ENCODE measurements around the gene CENPM.

The CENPM gene

DNA sequence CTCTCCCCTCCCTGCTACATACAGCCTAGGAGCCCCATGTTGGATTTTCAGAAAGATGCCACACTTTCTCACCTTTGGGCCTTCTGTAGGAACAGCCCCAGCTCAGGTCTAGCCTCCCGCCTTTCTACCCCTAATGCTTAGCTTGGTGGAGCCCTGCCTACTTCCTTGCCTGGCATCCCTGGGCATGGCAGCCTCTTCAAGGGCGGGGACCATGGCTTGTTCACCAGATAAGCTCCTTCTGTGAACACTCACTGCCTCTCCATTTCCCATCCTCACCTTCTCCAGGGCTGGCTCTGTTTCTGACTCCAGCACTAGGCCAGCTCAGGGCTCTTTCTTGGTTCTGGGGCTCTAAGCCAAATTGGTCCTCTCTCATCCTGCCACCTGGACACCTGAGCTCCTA, 23.6 kb upstream of the CENPM start:
- Histone ChIP-seq H2AFZ (ENCODE audit: low read length) (no peak overlapping the region), H3K9ac (ENCODE audit: low read length) (no peak overlapping the region), H3K79me2 (ENCODE audit: insufficient read depth, low read length) (no peaks in the 10 kb centered on the region), H3K9me2 (ENCODE audit: low read depth, low read length) (no peaks in the 10 kb centered on the region), H4K20me1 (ENCODE audit: insufficient read depth, low read length) (no peaks in the 10 kb centered on the region), H3K4me2 (ENCODE audit: low read length) (no peak overlapping the region), H3K9me3 (ENCODE audit: low read length) (no peaks in the 10 kb centered on the region), H3K27ac (ENCODE audit: low read depth, low read length, poor library complexity, severe bottlenecking) (no peak overlapping the region), H3K4me1 (ENCODE audit: insufficient read depth, low read length, severe bottlenecking) (no peaks in the 10 kb centered on the region), H3K36me3 (ENCODE audit: insufficient read depth, low read length) (no peaks in the 10 kb centered on the region), H3K27me3 (ENCODE audit: insufficient read depth, low read length) (peaks cover 20% of the 10 kb centered on the region), H3K4me3 (ENCODE audit: low read depth, low read length, poor library complexity, severe bottlenecking) (no peak overlapping the region), H3F3A (ENCODE audit: insufficient read depth, low read length) (no peaks in the 10 kb centered on the region)
- TF ChIP-seq EZH2 (IDR thresholded peaks at IDR 0.05; ENCODE audit: borderline replicate concordance, low read length): no peak
- TF ChIP-seq CTCF (IDR thresholded peaks at IDR 0.05; ENCODE audit: low read length): no peak

DNA sequence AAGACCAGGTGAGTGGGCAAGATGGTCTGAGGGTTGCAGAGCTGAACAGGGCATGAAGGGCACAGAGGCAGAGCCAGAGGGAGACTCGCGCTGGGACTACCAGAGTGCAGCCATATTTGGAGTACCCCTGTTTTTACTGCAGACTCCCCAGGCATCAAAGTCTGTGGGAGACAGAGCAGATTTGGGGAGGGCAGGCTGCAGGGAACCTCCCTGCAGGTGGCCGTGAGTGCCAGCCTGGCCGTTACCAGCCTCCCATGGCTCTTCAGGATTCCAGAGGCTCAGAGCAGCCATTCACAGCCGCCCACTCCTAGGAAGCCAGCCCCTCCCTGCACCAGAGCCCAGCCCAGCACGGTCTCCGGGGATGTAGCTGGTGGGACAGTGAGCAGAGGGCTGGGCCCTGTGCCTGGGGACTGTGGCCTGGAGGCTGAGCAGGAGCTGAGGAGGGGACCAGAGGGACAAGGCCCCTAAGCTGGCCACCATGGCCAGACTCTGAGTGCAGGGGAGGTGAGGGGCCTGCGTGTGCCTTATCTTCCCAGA, 22.2 kb upstream of the CENPM start, which contains the start of gene SEPTIN3:
TSS of gene SEPTIN3 (plus strand) at position 334 of the 537 bp plus-strand sequence. CDS start 2,050 bp downstream, outside the sequence.
- Histone ChIP-seq H3K27ac (ENCODE audit: low read depth, low read length, poor library complexity, severe bottlenecking) (no peak within 1 kb of the TSS), H3K9me2 (ENCODE audit: low read depth, low read length) (no peaks in the 10 kb centered on the region), H3K4me2 (ENCODE audit: low read length) (no peak within 1 kb of the TSS)

DNA sequence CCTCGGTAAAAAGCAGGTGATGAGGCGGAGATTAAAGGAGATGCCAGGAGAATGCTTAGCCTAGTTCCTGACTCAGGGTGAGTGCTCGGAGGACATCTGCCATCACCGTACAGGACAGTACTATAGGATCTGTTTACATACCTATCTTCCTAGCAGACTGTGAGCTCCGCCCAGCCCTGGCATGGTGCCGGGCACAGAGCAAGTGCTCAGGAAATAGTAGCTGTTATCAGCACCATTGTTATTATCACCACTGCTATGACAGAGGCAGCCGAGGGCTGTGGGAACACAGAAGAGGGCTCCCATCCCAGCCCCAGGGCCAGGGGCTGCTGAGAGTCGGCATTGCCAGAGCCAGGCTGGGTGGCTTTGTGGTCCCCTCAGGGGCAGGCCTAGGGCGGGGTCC, 21.6 kb upstream of the CENPM start:
- Histone ChIP-seq H3K9ac (ENCODE audit: low read length) (no peak overlapping the region), H3K36me3 (ENCODE audit: insufficient read depth, low read length) (no peaks in the 10 kb centered on the region), H3K4me3 (ENCODE audit: low read depth, low read length, poor library complexity, severe bottlenecking) (no peak overlapping the region), H3K79me2 (ENCODE audit: insufficient read depth, low read length) (no peaks in the 10 kb centered on the region), H3K4me2 (ENCODE audit: low read length) (no peak overlapping the region), H2AFZ (ENCODE audit: low read length) (no peak overlapping the region), H3K27ac (ENCODE audit: low read depth, low read length, poor library complexity, severe bottlenecking) (no peak overlapping the region), H3K9me3 (ENCODE audit: low read length) (no peaks in the 10 kb centered on the region), H3K4me1 (ENCODE audit: insufficient read depth, low read length, severe bottlenecking) (no peaks in the 10 kb centered on the region), H4K20me1 (ENCODE audit: insufficient read depth, low read length) (no peaks in the 10 kb centered on the region), H3K27me3 (ENCODE audit: insufficient read depth, low read length) (peaks cover 16% of the 10 kb centered on the region), H3K9me2 (ENCODE audit: low read depth, low read length) (no peaks in the 10 kb centered on the region), H3F3A (ENCODE audit: insufficient read depth, low read length) (no peaks in the 10 kb centered on the region)
- no peak for TF ChIP-seq CTCF (IDR thresholded peaks at IDR 0.05; ENCODE audit: low read length)
- TF ChIP-seq EZH2 (IDR thresholded peaks at IDR 0.05; ENCODE audit: borderline replicate concordance, low read length): no peak

More for the DNA sequence above, 22.2 kb upstream of the CENPM start, which contains the start of gene SEPTIN3:
- H3K9me3 ChIP-seq (ENCODE audit: low read length): no peaks in the 10 kb centered on the region
- H3F3A ChIP-seq (ENCODE audit: insufficient read depth, low read length): no peaks in the 10 kb centered on the region
- H3K4me3 ChIP-seq (ENCODE audit: low read depth, low read length, poor library complexity, severe bottlenecking): no peak within 1 kb of the TSS
- no peaks in the 10 kb centered on the region for H3K79me2 ChIP-seq (ENCODE audit: insufficient read depth, low read length)
- TF ChIP-seq EZH2 (IDR thresholded peaks at IDR 0.05; ENCODE audit: borderline replicate concordance, low read length): no peak
- no peak for TF ChIP-seq CTCF (IDR thresholded peaks at IDR 0.05; ENCODE audit: low read length)
- H4K20me1 ChIP-seq (ENCODE audit: insufficient read depth, low read length): no peaks in the 10 kb centered on the region
- H3K36me3 ChIP-seq (ENCODE audit: insufficient read depth, low read length): no peaks in the 10 kb centered on the region
- H3K27me3 ChIP-seq (ENCODE audit: insufficient read depth, low read length): peaks cover 16% of the 10 kb centered on the region
- no peak within 1 kb of the TSS for H3K9ac ChIP-seq (ENCODE audit: low read length)
- no peaks in the 10 kb centered on the region for H3K4me1 ChIP-seq (ENCODE audit: insufficient read depth, low read length, severe bottlenecking)
- no peak within 1 kb of the TSS for H2AFZ ChIP-seq (ENCODE audit: low read length)
